GM18867 (cell line): Measurements from ENCODE around the gene ZNF3.
A peak's percentile ranks its signal among the peaks of the same experiment; 100 is the strongest.
"Not testable (repeated sequence)": the region's sequence is repeated elsewhere in the genome, so short reads cannot be mapped to it uniquely, and the experiment has no call there.

Source experiments
- ATAC-seq: cut with Tn5 transposase; IDR thresholded peaks from one replicate; pipeline ENCODE4 v1.9.1; 2021; ENCODE audit warnings: mild to moderate bottlenecking, moderate library complexity; ENCODE audit not compliant: unreplicated experiment

The ZNF3 gene

GRCh38 chr7:100081535-100082102, at the start of gene ZNF3:
TSS of gene ZNF3 (minus strand) at chr7:100081723. CDS start at chr7:100077357, 4,366 bp downstream.
- ATAC-seq, result peak; percentile 85

GRCh38 chr7:100130608-100131453, 49.3 kb upstream of the ZNF3 start:
- no peak for ATAC-seq

GRCh38 chr7:100130220-100130607, 48.7 kb upstream of the ZNF3 start:
- ATAC-seq, result not testable (repeated sequence)

GRCh38 chr7:100128637-100128963, 47.1 kb upstream of the ZNF3 start:
- no peak for ATAC-seq

- ATAC-seq, result no peak
These were observed 46.5 kb upstream of the ZNF3 start for GRCh38 chr7:100127866-100128636.

GRCh38 chr7:100126931-100127865, 45.7 kb upstream of the ZNF3 start, which contains the start of gene MBLAC1:
TSS of gene MBLAC1 (plus strand) at chr7:100126967. CDS start at chr7:100127396, 429 bp downstream.
- ATAC-seq, result peak; percentile 69

GRCh38 chr7:100126239-100126930, 44.9 kb upstream of the ZNF3 start:
- ATAC-seq, result no peak

GRCh38 chr7:100124301-100125230, 43.0 kb upstream of the ZNF3 start:
- no peak for ATAC-seq

- ATAC-seq, result no peak
These were observed 41.0 kb upstream of the ZNF3 start for GRCh38 chr7:100122568-100122967.

- no peak for ATAC-seq
These were observed 40.5 kb upstream of the ZNF3 start for GRCh38 chr7:100122067-100122466.

- ATAC-seq, result no peak
These were observed 39.2 kb upstream of the ZNF3 start for GRCh38 chr7:100120733-100121036.

GRCh38 chr7:100119970-100120732, 38.6 kb upstream of the ZNF3 start:
- peak; percentile 33 for ATAC-seq

GRCh38 chr7:100119072-100119969, 37.8 kb upstream of the ZNF3 start, which contains the start of the genes CNPY4 and TAF6:
TSS of gene CNPY4 (plus strand) at chr7:100119634. CDS start at chr7:100119745, 111 bp downstream.
TSS of gene TAF6 (minus strand) at chr7:100119358. CDS start at chr7:100114209, 5,149 bp downstream.
- ATAC-seq, result peak; percentile 69

- ATAC-seq, result no peak
These were observed 37.0 kb upstream of the ZNF3 start for GRCh38 chr7:100118388-100119071.

- ATAC-seq, result no peak
These were observed 33.5 kb upstream of the ZNF3 start for GRCh38 chr7:100115026-100115425.

- no peak for ATAC-seq
These were observed 30.4 kb upstream of the ZNF3 start for GRCh38 chr7:100111914-100112313.

GRCh38 chr7:100111156-100111555, 29.6 kb upstream of the ZNF3 start:
- no peak for ATAC-seq
